Measurements from ENCODE around the gene GPR158.
"Not testable (repeated sequence)": the region's sequence is repeated elsewhere in the genome, so short reads cannot be mapped to it uniquely, and the experiment has no call there.

GPR158 gene, protein sequence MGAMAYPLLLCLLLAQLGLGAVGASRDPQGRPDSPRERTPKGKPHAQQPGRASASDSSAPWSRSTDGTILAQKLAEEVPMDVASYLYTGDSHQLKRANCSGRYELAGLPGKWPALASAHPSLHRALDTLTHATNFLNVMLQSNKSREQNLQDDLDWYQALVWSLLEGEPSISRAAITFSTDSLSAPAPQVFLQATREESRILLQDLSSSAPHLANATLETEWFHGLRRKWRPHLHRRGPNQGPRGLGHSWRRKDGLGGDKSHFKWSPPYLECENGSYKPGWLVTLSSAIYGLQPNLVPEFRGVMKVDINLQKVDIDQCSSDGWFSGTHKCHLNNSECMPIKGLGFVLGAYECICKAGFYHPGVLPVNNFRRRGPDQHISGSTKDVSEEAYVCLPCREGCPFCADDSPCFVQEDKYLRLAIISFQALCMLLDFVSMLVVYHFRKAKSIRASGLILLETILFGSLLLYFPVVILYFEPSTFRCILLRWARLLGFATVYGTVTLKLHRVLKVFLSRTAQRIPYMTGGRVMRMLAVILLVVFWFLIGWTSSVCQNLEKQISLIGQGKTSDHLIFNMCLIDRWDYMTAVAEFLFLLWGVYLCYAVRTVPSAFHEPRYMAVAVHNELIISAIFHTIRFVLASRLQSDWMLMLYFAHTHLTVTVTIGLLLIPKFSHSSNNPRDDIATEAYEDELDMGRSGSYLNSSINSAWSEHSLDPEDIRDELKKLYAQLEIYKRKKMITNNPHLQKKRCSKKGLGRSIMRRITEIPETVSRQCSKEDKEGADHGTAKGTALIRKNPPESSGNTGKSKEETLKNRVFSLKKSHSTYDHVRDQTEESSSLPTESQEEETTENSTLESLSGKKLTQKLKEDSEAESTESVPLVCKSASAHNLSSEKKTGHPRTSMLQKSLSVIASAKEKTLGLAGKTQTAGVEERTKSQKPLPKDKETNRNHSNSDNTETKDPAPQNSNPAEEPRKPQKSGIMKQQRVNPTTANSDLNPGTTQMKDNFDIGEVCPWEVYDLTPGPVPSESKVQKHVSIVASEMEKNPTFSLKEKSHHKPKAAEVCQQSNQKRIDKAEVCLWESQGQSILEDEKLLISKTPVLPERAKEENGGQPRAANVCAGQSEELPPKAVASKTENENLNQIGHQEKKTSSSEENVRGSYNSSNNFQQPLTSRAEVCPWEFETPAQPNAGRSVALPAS (N-terminal part only)

DNA sequence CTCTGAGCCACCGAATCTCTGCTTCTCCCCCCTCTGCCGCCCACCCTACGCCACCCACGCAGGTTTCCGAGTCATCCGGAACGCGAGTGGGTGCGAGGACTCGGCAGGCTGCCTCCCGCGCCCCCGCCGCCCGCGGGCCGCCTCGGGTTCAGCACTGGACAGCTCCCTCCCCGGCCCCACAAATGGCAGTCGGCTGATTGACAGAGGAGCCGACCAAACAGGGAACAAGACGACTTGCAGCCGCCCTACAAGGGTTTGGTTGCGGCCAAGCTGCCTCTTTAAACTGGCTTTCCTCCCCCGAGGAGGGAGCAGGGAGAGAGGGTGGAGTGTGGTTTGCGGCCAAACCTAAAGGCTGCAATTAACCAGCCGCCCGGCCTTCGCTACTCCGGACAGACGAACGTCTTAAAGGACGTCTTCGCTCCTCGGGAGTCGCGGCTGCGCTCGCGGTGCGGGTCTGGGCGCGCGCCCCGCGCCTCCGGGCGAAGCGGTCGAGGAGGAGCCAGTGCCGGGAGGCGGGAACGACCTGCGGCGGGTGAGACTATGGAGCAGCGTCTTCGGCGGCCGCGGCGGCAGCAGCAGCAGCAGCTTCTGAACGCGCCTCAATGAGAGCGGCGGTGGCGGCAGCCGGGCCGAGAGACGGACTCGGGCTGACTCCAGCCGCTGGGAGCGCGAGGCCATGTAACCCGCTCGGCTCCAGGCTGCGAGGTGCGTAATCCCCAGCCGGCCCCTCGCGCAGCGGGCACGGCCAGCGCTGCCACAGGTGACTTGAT, at the start of gene GPR158:
Gene GPR158 (plus strand): TSS at position 541 of the 770 bp plus-strand sequence. CDS start 420 bp downstream, outside the sequence.
- peak; percentile 70 for DNase-seq

- DNase-seq: no peak
Observed at GRCh38 chr10:25125201-25125611, 49.6 kb upstream of the GPR158 start.

DNA sequence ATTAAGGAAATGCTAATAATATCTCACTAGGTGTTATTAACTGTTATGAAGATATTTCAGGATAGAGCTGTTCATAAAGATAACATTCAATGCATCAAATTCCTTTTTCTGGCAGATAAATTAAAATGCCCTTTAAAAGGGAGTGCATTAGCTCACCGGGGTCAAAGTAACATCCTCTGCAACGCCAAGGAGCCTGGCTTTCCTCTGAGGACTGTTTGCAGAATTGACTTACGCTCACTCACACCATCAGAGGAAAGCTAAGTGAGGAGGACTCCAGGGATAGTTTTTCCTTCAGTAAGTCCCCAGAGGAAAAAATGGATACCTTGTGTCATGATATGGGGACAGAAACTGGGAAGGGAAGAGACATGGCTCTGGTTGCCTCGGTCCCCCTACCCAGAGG, 45.2 kb upstream of the GPR158 start:
- DNase-seq: no peak

- no peak for DNase-seq
Observed at GRCh38 chr10:25130906-25131305, 43.9 kb upstream of the GPR158 start.

GRCh38 chr10:25142116-25142864, 32.5 kb upstream of the GPR158 start:
- no peak for DNase-seq

- DNase-seq: no peak
Observed at GRCh38 chr10:25157650-25158049, 17.2 kb upstream of the GPR158 start.

DNA sequence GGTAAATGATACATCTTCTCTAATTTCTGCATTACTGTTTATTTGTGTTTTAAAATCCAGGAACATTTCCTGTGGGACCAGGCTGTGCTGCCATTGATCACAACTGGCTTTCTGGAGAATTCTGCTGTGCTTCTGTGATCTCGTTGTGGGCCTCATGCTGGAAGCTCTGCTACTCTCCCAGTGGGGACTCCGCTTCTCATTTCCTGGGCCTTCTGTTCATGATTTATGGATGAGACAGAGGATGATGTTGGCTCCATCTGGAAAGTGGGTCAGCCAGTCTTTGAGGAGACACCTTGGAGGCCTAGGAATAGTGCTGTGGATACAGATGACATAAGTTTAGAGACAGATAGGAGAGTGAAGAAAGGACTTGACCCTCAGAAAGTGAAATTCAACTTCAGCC, 15.2 kb upstream of the GPR158 start:
- DNase-seq: no peak

GRCh38 chr10:25162391-25162790, 12.4 kb upstream of the GPR158 start:
- no peak for DNase-seq

GRCh38 chr10:25163464-25163863, 11.3 kb upstream of the GPR158 start:
- not testable (repeated sequence) for DNase-seq

DNA sequence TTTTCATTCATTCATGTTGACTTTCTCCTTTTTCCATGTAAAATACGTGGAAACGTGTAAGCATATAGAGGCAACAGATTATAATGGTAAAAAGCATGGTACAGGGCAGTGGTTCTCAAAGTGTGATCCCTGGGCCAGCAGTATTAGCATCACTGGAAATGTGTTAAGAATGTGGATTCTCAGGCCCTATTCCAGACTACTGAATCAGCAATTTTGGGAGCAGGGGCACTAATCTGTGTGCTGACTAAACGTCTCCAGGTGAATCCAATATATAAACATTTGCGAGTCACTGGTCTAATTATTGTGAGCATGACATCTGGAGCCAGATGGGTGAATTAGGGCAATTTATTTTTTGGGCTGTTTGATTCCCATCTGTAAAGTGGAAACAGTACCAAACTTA, 5.1 kb upstream of the GPR158 start:
- no peak for DNase-seq

DNA sequence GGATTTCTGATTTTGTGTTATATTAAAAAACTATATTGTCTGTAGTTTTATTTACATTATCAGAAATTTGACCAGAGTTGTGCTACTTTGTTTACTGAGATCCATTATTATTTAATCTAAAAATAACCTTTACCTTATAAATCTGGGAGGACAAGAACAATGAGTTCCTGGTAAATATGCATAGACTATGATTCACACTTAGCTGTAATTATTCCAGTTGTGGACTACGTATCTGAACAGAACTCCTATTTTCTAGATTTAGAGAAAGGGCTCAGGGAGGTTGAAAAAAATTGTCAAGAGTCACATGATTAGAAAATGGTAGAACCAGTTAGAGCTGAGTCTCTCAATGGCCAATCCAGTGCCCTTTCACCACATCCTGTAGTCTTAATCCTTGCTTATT, 4.2 kb upstream of the GPR158 start:
- DNase-seq: no peak

- no peak for DNase-seq
Observed at GRCh38 chr10:25175527-25176420, 973 bp downstream of the GPR158 start.

GRCh38 chr10:25176421-25176968, 1.7 kb downstream of the GPR158 start:
- DNase-seq: no peak

- no peak for DNase-seq
Observed at GRCh38 chr10:25177093-25177753, 2.4 kb downstream of the GPR158 start.

DNA sequence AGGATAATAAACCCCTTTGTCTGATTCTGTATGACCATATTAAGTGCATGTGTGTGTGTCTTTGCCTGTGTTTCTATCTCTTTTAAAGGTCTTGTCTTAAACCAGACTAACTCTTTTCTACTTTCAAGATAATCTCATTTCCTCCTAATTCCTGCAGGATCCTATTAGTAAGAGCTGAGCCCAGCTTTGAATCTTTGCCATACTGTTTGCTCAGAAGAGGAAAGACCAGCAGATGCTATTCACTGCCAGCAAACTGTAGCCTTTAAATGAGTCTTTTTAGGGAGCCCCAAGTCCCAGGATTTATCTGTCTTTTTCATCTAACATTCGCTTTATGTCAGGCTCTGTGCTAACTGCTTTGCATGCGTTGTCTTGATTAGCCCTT, 2.9 kb downstream of the GPR158 start:
- no peak for DNase-seq

GRCh38 chr10:25178411-25178810, 3.6 kb downstream of the GPR158 start:
- DNase-seq: no peak

DNA sequence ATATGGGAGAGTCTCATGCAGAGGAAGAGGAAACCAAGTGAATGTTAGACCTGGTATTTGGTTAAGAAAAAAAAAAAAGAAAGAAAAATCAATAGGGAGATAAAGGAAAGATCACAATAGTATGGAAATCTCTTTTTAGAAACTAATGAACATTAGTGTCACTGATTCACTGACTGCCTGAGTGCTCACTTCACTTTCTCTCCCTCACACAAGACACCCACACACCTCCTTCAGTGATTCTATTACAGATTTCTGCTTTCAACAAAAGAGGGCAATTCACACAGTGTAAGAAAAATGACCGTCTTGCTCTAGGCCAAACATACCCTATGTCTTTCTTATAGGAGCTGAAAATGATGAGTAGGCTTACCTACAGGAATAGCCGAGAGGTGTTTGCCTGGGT, 6.0 kb downstream of the GPR158 start:
- no peak for DNase-seq

DNA sequence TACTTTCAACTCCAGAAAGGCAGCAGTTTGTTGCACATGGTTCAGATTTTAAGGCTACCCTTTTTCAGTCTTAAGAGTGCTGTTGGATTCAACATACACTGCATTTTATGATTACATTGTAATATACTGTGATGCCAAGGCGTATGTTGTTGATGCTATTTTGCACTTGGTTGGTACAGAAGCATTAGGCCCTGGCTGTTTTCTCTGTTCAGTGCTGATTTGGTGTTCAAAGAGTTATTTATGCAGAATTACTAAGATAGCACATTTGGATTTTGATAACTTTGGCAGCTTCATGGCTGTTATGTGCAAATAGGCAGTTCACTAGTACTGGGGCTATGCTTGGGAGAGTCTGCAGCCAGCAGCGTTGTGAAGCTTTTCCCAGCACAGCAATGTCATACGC, 7.8 kb downstream of the GPR158 start:
- DNase-seq: no peak

DNA sequence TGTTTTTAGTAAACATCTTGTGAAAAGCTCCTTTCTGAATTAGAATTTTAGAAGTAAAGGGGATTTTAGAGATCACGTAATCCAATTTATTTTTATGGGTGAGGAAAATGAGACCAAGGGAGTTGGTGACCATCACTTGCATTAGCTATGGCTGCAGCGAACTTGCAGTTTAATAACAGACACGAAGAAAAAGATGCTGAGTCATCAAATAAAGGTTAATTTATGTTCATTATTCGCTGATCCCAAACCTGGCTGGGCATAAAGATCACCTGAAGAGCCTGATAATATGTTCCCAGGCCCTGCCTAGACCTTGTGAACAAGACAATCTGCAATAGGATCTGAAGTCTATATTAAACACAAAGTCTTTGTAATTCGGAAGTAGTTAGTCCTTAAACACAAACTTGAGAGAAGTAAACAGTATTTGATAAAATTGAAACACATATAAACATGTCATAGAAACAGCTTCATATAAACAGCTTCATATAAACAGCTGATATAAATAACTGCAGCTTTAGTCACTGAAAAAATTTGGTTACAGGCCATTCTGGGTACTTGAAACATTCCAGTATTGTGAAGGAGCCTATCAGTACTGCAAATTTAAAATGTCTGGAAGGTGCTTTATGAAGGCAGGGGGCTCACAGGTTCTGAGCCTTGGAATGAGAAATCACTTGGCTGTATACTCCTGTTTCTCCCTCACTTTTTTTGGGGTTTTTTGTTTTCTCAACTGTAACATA, 16.5 kb downstream of the GPR158 start:
- no peak for DNase-seq

Measured in GDM1 (cell line).